ENCODE results near the gene AK1. TPM values are rescaled to one million over a fixed set of nuclear protein-coding genes. Genes with fewer than 3 reads are reported as not detected.
A peak's percentile ranks its signal among the peaks of the same experiment; 100 is the strongest.

AK1 gene
- total and polyA plus RNA-seq, 2 donors: 6.6 to 66.2 TPM

- H3K4me1 ChIP-seq (ENCODE audit: control insufficient read depth in 2 of 2, insufficient read depth in 2 of 2, low read length in 2 of 2): peaks cover 10 to 27% of the 10 kb centered on the region in 2 donors
- H3K4me3 ChIP-seq (ENCODE audit: low read length in 2 of 2): no peak overlapping the region
- no peak overlapping the region for H3K27ac ChIP-seq (ENCODE audit: low read depth in 1 of 2, low read length in 1 of 2)
- H3K36me3 ChIP-seq (ENCODE audit: control insufficient read depth in 2 of 2, insufficient read depth in 2 of 2, low read length in 1 of 2): no peaks in the 10 kb centered on the region
- H3K27me3 ChIP-seq (ENCODE audit: control insufficient read depth in 2 of 2, insufficient read depth in 1 of 2, low read length in 1 of 2): no peaks in the 10 kb centered on the region
- peaks cover 0 to 1% of the 10 kb centered on the region in 2 donors for H3K9me3 ChIP-seq (ENCODE audit: control insufficient read depth in 2 of 2, insufficient read depth in 1 of 2, low read length in 1 of 2)
- 94% methylated on average over 30 of the region's 30 CpGs for WGBS
- no peak for DNase-seq (ENCODE audit: low read depth in 6 of 9, low spot score in 9 of 9)
Observed at GRCh38 chr9:127867356-127868277, 9.9 kb downstream of the AK1 start.

DNA sequence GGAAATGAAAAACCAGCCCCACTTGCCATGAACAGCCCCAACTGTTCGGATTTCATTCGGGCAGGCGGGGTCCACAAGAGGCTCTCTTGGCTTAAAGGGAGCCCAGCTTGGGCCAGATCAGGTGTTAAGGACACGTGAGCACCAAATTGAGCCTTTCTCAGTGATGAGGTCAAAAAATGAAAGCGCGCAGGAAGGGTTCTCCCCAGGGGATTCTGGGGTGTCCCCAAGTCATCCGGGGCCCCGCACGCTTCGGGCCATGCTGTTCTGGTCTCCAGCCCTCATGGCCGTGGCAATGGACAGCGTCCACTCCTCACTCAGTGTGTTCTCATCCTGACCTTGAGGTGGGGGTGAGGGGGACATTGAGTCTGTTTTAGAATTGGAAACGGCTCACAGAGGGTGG, 10.9 kb downstream of the AK1 start:
- no peak for DNase-seq (ENCODE audit: low read depth in 6 of 9, low spot score in 9 of 9)
- WGBS: 97% methylated on average over 13 of the region's 13 CpGs
- Histone ChIP-seq H3K27me3 (ENCODE audit: control insufficient read depth in 2 of 2, insufficient read depth in 1 of 2, low read length in 1 of 2) (no peaks in the 10 kb centered on the region), H3K4me3 (ENCODE audit: low read length in 2 of 2) (no peak overlapping the region), H3K9me3 (ENCODE audit: control insufficient read depth in 2 of 2, insufficient read depth in 1 of 2, low read length in 1 of 2) (peaks cover 0 to 1% of the 10 kb centered on the region in 2 donors), H3K27ac (ENCODE audit: low read depth in 1 of 2, low read length in 1 of 2) (no peak overlapping the region), H3K4me1 (ENCODE audit: control insufficient read depth in 2 of 2, insufficient read depth in 2 of 2, low read length in 2 of 2) (peaks cover 16 to 38% of the 10 kb centered on the region in 2 donors), H3K36me3 (ENCODE audit: control insufficient read depth in 2 of 2, insufficient read depth in 2 of 2, low read length in 1 of 2) (no peaks in the 10 kb centered on the region)

DNA sequence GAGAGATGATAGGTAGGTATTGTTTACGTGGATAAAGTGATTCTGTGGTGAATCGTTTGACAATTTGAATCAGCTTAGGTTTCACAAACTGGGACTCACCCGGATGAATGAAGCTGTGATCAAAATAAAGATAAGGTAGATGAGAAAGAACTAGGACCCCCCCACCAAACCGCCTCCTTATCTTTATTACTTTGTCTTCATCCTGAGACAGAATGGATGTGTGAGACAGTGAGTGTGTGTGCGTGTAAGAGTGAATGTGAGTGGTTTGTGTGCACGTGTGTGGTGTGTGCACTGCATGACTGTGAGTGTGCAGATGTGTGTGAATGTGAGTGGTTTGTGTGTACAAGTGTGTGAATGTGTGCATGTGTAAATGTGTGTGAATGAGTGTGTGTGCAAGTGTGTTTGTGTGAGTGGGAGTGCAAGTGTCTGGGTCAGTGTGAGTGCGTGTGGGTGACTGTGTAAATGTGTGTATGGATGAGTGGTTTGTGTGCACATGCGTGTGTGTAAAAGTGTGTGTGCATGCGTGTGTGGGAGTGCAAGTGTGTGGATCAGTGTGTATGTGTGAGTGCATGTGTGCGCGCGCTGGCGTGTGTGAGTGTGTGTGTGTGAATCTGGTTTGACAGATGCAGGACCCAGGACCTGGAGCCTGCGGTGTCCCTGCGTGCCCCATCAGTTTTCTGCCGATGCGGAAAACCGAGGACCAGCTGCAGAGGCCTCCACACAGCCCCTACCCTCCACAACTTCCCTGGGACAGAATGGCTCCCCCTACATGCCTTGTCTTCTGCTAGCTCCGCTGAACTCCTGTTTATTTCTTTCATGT, 11.6 kb downstream of the AK1 start:
- Histone ChIP-seq H3K4me3 (ENCODE audit: low read length in 2 of 2) (no peak overlapping the region), H3K27ac (ENCODE audit: low read depth in 1 of 2, low read length in 1 of 2) (peak overlapping the region; percentile 11 to 53), H3K36me3 (ENCODE audit: control insufficient read depth in 2 of 2, insufficient read depth in 2 of 2, low read length in 1 of 2) (no peaks in the 10 kb centered on the region), H3K27me3 (ENCODE audit: control insufficient read depth in 2 of 2, insufficient read depth in 1 of 2, low read length in 1 of 2) (no peaks in the 10 kb centered on the region), H3K4me1 (ENCODE audit: control insufficient read depth in 2 of 2, insufficient read depth in 2 of 2, low read length in 2 of 2) (peaks cover 16 to 41% of the 10 kb centered on the region in 2 donors), H3K9me3 (ENCODE audit: control insufficient read depth in 2 of 2, insufficient read depth in 1 of 2, low read length in 1 of 2) (peaks cover 0 to 1% of the 10 kb centered on the region in 2 donors)
- DNase-seq (ENCODE audit: low read depth in 6 of 9, low spot score in 9 of 9): peak in 3 of 9 donors; percentile 32 to 70 (median 40)
- WGBS: 60% methylated on average over 19 of the region's 19 CpGs

- Histone ChIP-seq H3K27me3 (ENCODE audit: control insufficient read depth in 2 of 2, insufficient read depth in 1 of 2, low read length in 1 of 2) (no peaks in the 10 kb centered on the region), H3K4me3 (ENCODE audit: low read length in 2 of 2) (no peak overlapping the region), H3K36me3 (ENCODE audit: control insufficient read depth in 2 of 2, insufficient read depth in 2 of 2, low read length in 1 of 2) (no peaks in the 10 kb centered on the region), H3K4me1 (ENCODE audit: control insufficient read depth in 2 of 2, insufficient read depth in 2 of 2, low read length in 2 of 2) (peaks cover 16 to 41% of the 10 kb centered on the region in 2 donors), H3K9me3 (ENCODE audit: control insufficient read depth in 2 of 2, insufficient read depth in 1 of 2, low read length in 1 of 2) (peaks cover 0 to 1% of the 10 kb centered on the region in 2 donors), H3K27ac (ENCODE audit: low read depth in 1 of 2, low read length in 1 of 2) (no peak overlapping the region)
- 96% methylated on average over 13 of the region's 13 CpGs for WGBS
- DNase-seq (ENCODE audit: low read depth in 6 of 9, low spot score in 9 of 9): no peak
Observed at GRCh38 chr9:127863191-127863621, 14.3 kb downstream of the AK1 start.

- Histone ChIP-seq H3K4me3 (ENCODE audit: low read length in 2 of 2) (no peak overlapping the region), H3K36me3 (ENCODE audit: control insufficient read depth in 2 of 2, insufficient read depth in 2 of 2, low read length in 1 of 2) (no peaks in the 10 kb centered on the region), H3K4me1 (ENCODE audit: control insufficient read depth in 2 of 2, insufficient read depth in 2 of 2, low read length in 2 of 2) (peaks cover 16 to 50% of the 10 kb centered on the region in 2 donors), H3K9me3 (ENCODE audit: control insufficient read depth in 2 of 2, insufficient read depth in 1 of 2, low read length in 1 of 2) (peaks cover 0 to 1% of the 10 kb centered on the region in 2 donors), H3K27me3 (ENCODE audit: control insufficient read depth in 2 of 2, insufficient read depth in 1 of 2, low read length in 1 of 2) (no peaks in the 10 kb centered on the region), H3K27ac (ENCODE audit: low read depth in 1 of 2, low read length in 1 of 2) (peak overlapping the region; percentile 33 to 36)
- DNase-seq (ENCODE audit: low read depth in 6 of 9, low spot score in 9 of 9): peak in 4 of 9 donors; percentile 37 to 67 (median 44)
- 36% methylated on average over 29 of the region's 29 CpGs for WGBS
Observed at GRCh38 chr9:127862075-127863011, 15.1 kb downstream of the AK1 start.

GRCh38 chr9:127860779-127861178, 16.7 kb downstream of the AK1 start:
- peaks cover 0 to 1% of the 10 kb centered on the region in 2 donors for H3K9me3 ChIP-seq (ENCODE audit: control insufficient read depth in 2 of 2, insufficient read depth in 1 of 2, low read length in 1 of 2)
- no peak for DNase-seq (ENCODE audit: low read depth in 6 of 9, low spot score in 9 of 9)
- H3K27me3 ChIP-seq (ENCODE audit: control insufficient read depth in 2 of 2, insufficient read depth in 1 of 2, low read length in 1 of 2): no peaks in the 10 kb centered on the region
- H3K4me1 ChIP-seq (ENCODE audit: control insufficient read depth in 2 of 2, insufficient read depth in 2 of 2, low read length in 2 of 2): peaks cover 14 to 43% of the 10 kb centered on the region in 2 donors
- no peaks in the 10 kb centered on the region for H3K36me3 ChIP-seq (ENCODE audit: control insufficient read depth in 2 of 2, insufficient read depth in 2 of 2, low read length in 1 of 2)
- no peak overlapping the region for H3K27ac ChIP-seq (ENCODE audit: low read depth in 1 of 2, low read length in 1 of 2)
- WGBS: 96% methylated on average over 11 of the region's 11 CpGs
- H3K4me3 ChIP-seq (ENCODE audit: low read length in 2 of 2): no peak overlapping the region

- Histone ChIP-seq H3K9me3 (ENCODE audit: control insufficient read depth in 2 of 2, insufficient read depth in 1 of 2, low read length in 1 of 2) (peaks cover 0 to 1% of the 10 kb centered on the region in 2 donors), H3K36me3 (ENCODE audit: control insufficient read depth in 2 of 2, insufficient read depth in 2 of 2, low read length in 1 of 2) (no peaks in the 10 kb centered on the region), H3K4me1 (ENCODE audit: control insufficient read depth in 2 of 2, insufficient read depth in 2 of 2, low read length in 2 of 2) (peaks cover 9 to 37% of the 10 kb centered on the region in 2 donors), H3K27ac (ENCODE audit: low read depth in 1 of 2, low read length in 1 of 2) (no peak overlapping the region), H3K4me3 (ENCODE audit: low read length in 2 of 2) (no peak overlapping the region), H3K27me3 (ENCODE audit: control insufficient read depth in 2 of 2, insufficient read depth in 1 of 2, low read length in 1 of 2) (no peaks in the 10 kb centered on the region)
- WGBS: 92% methylated on average over 8 of the region's 8 CpGs
- no peak for DNase-seq (ENCODE audit: low read depth in 6 of 9, low spot score in 9 of 9)
Observed at GRCh38 chr9:127860260-127860659, 17.2 kb downstream of the AK1 start.

DNA sequence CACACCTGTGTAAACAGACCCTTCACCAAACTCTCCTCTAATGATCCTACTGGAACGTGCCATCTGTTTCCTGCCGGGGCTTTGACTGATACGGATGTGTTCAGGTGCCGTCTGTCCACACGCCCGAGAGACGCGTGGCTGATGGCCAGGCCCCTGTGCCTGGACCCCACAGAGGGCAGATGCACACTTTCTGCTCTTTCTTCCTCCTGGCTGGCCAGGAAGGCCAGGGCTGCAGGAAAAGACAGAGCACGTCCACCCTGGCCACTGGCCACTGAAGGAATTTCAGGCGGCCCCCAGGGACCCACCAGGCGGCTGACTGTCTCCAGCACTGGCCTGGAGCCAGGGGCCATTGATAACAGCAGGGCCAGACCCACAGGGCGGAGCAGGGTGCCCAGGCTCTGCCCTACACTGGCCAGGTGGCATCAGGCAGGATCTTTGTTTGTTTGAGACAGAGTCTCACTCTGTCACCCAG, 19.4 kb downstream of the AK1 start:
- DNase-seq (ENCODE audit: low read depth in 6 of 9, low spot score in 9 of 9): no peak
- H3K27ac ChIP-seq (ENCODE audit: low read depth in 1 of 2, low read length in 1 of 2): no peak overlapping the region
- peaks cover 19 to 47% of the 10 kb centered on the region in 2 donors for H3K4me1 ChIP-seq (ENCODE audit: control insufficient read depth in 2 of 2, insufficient read depth in 2 of 2, low read length in 2 of 2)

More for the DNA sequence above, 19.4 kb downstream of the AK1 start:
- H3K4me3 ChIP-seq (ENCODE audit: low read length in 2 of 2): no peak overlapping the region
- no peaks in the 10 kb centered on the region for H3K27me3 ChIP-seq (ENCODE audit: control insufficient read depth in 2 of 2, insufficient read depth in 1 of 2, low read length in 1 of 2)
- WGBS: 48% methylated on average over 12 of the region's 12 CpGs
- H3K9me3 ChIP-seq (ENCODE audit: control insufficient read depth in 2 of 2, insufficient read depth in 1 of 2, low read length in 1 of 2): no peaks in the 10 kb centered on the region
- no peaks in the 10 kb centered on the region for H3K36me3 ChIP-seq (ENCODE audit: control insufficient read depth in 2 of 2, insufficient read depth in 2 of 2, low read length in 1 of 2)
